ENCODE results near the gene SPATS2L.

SPATS2L gene

DNA sequence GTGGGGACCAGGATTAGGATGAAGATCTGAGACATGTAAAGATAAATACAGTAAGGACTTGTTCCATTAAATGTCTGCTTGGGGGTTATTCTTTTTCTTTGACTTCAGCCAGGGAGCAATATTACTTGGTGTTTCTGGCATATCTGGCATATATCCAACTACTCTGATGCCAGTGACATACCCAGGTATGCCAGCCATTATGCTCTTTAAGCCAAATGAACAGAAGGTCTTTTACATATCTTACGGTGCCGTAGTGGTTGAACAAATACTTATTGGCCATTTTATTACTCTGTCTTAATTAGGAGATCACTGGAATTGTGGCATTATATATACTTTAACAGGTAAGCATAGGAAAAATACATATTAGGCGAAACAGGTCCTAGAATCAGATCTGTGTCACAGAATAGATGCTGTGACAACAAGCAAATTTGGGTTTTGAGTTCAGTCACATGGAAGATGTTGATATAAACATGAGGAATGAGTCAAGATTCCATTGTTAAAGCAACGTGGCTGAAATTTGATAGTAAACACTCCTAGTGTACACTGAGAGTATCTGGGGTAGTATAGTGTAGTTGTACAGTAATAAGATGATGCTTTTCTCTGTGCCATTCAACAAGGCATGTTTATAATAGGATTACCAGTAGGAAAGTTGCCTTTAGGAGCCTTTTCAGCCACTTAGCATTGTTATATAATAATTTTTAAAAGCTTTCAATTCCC, 140.8 kb downstream of the SPATS2L start:
- no peak for DNase-seq (ENCODE audit: low read depth)

DNA sequence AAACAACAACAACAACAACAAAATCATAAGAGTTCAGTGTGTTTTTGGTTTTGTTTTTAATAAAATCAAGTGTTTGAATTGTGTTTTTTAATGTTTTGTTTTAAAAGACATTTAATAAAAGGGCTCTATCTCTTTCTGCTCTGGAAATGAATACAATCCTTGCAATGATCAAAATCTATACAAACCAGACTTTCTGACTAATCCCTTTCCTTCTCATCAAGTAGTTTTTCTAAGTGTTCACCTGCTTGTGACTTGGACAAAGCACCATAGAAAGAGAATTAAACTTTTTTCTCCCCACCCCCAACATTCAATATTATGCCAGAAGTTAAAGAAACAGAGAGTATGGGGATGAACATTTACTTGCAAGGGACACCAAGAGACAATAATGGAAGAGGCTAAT, 142.0 kb downstream of the SPATS2L start:
- DNase-seq (ENCODE audit: low read depth) = no peak

DNA sequence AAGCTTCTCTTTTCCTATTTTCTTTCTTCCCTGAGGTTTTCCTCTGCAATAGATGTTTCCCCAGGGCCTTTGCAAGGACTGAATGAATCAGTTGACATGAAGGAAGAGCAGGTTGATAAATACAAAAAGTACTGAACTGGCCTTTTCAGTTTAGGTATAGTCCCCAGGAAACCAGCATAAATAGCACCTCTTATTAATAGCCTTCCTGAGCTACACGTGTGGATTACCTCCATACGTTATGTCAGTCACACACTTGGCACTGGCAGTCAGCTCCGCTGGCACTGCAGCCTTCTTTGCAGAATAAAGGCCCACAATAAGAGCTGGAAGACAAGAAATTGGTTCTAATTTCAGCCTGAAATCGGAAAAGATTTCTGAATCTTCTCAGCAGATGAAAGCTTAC, 142.7 kb downstream of the SPATS2L start:
- DNase-seq (ENCODE audit: low read depth) = no peak

DNA sequence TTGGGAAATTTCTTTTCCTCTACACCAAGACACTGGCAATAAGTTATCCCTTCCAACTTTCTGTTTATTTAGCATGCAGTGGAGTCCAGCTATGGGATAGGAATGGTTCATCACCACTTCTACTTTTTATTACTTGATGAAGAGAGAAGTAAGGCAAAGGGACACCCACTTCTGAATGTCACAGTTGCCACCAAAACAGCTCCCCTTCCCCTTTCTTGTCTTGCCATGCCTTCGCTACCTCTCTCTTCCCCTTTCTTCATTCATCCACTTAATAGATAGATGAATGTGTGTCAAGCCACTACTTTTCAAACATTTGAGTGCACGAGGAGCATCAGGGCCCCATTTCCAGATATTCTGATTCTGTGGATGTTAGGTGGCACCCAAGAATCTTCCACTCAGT, 143.8 kb downstream of the SPATS2L start:
- no peak for DNase-seq (ENCODE audit: low read depth)

DNA sequence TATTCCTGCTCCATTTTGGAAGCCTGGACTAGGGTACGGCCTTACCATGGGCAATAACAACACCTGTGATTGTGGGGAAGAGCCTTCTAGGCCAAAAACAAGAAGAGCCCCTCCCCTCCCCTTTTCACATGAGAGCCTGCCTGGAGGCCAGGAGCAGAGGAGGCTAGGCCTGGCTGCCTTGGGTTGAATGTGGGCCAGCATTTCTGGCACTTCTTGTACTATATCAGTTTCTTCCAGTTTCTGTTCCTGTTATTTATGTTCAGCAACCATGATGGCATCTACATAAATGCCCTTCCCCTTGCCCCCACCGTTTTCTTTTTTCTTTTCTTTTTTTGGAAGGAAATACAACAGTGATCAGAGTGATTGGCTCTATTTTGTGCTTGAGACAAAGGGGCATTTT, 145.0 kb downstream of the SPATS2L start:
- DNase-seq (ENCODE audit: low read depth) = no peak

DNA sequence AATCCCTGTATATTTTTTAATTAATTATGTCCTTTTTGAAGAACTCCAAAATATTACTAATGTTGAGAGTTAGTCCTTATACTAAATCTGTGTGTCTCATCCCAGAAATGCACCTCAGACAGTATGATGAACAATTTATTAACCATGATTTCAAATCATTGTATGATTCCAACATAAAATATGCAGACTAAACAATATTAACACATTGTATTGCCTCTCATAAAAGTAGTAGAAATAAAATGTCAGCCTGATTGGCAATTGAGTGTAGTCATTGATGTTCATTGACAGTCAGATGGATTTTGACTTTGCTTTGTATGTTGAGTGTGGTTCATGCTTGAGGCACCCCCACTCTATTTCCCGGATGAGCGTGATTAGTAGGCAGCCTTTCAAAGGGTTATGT, 145.9 kb downstream of the SPATS2L start:
- no peak for DNase-seq (ENCODE audit: low read depth)

DNA sequence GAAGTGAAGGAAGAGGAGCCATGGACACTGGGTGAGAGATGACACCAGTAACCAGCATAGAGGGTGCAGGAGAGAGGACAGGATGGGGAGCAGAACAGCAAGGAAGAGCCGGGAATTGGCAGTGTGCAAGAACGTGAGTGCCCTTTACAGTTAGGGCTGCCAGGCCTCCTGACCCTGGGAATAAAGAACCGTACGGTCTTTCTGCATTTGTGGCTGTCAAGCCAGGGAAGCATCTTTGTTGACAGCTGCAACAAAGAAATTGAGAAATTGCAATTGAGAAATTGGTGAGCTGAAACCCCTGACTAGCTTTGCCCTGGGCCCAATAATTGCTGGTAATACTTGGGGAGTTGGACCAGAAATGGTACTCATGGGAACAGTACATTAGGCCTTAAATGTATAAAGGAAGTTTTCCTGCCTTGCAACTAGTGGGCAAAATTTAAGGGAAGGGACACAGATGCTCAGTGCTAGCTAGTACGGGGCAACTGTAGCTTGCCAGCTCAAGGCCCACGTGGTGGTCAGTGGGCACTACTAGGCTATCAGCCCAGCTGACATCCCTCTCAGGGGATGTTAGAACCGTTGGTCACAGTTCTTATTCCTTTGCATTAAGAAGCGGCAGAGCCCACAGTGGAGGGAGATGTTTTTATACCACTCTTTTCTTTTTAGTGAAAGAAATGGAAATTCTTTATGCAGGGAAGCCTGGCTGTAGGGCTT, 146.8 kb downstream of the SPATS2L start:
- no peak for DNase-seq (ENCODE audit: low read depth)

DNA sequence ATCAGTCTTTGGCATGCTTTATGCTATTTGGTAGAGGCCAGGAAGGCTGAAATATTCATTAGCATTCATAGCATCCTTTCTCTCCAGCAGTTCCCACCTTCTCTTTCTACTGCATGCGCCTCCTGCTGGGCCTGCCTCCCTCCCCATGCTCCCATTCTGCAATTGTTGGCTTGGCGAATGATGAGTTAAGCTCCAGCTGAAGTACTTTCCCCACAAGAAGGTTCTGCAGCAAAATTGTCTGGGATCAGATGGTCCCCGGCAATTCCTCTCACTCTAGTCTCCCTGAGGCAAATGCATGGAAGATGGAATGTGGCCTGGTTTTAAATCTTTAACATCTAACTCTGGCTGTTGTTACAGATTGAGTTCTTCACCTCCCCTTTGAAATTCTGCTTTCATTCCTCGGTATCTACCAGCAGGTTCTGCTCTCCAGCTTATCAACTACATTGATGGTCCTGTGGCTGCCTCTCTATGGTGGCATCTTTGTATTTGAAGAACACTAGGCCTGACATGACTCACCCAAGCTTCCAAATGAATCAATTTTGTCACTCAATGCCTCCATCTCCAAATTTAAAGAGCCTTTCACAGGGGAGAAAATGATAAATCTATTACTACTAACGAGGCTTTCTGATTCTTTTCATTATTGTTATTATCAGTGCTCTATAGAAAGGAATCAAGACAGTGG, 147.5 kb downstream of the SPATS2L start:
- DNase-seq (ENCODE audit: low read depth) = no peak

DNA sequence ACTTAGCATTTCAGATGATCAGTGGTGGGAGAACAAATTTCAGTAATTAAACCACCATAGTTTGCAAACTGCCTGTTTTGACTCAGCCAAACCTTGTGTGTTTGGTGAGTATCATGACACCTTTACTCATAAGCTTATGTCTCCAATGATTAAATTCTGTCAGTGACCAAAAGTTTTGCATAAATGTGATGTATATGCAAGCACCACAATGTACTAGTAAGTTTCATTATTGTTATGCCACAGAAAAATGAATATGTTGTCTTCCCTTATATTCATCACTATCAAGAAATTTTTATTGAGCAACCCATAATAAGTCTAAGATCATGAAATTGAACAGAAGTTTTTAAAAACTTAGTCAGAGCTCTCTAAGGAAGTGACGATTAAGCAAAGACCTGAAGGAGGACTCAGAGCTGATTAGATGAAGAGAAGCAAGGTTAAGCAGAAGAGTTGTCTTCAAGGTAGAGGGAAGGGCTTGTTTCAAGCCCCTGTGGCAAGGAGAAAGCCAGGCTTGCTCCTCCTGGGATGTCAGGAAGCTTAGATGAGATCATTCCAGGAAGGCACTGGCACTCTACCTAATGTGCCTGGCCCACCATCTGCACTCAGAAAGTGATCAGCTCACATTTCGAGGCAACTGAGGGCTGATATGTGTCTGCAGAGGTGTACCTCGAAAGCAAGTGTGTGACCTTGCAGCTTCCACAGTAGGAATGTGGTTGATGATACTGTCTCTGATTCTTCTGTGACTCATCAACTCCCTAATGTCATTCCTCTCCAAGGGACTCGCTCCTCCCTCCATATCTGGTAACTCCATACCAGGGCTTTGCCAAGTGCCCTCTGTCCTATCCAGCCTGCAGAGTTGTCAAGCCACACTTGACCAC, 148.7 kb downstream of the SPATS2L start:
- DNase-seq (ENCODE audit: low read depth) = no peak

DNA sequence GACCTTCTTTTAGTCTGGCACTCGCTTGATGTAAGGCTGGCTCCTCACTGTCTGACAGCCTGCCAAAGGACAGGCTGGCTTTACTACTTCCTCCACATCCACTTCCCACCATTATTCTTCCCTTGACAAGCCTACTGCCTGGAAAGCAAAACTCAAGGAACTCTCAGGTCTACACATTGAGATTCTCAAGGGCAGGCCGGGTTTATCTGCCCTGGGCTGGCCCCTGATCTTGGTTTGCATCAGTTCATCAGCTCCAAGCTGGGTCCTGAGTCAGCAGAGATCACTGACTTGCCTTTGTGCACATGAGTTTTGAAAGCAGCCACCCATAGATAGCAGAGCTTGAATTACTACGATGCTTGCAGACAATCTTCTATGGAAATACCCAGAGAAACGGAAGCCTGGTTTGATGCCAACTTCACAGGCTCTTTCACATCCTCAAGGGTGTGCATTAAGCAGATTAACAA, 149.5 kb downstream of the SPATS2L start:
- DNase-seq (ENCODE audit: low read depth) = no peak

DNA sequence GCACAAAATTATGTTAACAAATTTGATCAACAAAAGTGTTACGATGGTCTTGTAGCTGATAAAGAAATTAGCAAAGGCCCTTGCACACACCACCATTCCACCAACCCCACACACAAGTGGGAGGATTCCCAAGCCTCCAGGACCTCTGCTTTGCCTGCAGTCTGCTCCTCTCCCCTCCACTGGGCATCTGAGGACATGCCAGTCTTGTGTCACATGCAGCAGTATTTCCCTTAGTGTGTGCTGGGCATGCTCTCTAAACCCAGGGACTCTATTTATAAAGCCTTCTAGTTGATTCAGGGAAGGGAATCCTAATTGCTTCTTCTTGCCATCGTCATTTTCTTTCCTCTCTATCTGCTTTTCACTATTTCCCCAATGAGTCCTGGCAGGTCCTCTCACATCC, 150.1 kb downstream of the SPATS2L start:
- DNase-seq (ENCODE audit: low read depth) = no peak

DNA sequence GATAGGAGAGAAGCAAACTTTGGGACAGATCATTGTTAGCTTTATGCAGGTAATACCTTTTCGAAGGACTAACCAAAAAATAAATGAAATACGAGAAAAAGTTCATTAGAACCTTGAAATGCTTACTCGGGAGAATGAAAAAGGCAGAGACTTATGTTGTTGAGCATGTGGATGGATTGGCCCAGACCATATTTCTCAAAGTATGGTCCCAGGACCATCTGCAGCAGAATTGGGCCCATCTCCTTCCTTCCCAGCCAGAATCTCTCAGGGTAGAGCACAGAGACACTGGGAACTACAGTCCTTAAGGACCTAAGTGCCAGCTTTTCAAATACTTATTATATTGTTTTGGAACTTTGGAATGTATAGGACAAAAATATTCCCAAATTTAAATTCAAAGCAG, 152.6 kb downstream of the SPATS2L start:
- no peak for DNase-seq (ENCODE audit: low read depth)

DNA sequence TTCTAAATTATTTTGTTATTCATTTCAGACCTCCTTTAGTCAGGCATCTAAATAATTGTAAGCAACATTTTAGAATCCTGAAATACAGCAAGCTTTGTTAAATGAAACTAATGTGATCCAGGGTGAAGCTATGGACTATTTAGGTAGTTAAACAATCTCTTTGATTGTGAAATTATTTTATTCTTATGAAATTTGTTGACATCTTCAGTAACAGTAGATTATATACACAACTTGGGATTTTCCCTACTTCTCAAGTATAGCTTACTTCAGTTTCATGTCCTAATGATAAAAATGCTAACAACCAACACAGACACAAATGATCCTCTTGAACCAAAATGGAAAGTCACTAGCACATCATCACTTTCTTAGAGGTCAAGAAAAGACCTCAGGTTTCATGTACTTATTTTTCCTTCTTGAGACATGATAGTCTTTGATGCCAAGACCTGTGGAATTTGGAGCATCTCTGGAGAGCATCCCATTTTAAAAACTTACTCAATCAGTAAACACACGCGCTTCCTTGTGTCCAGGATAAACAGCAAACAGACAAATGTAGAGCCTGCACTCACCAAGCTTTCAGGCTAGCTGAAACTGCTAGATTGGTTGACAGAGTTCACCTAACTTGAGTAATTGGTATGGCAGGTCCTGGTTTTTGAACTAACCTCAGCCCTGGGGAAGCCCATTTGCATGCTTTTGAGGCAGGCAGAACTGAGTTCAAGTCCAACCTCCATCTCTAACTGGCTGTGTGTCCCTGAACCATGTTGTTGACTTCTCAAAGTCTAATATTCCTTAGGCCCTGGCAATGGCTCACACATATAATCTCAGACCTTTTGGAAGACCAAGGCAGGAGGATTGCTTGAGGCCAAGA, 155.6 kb downstream of the SPATS2L start:
- no peak for DNase-seq (ENCODE audit: low read depth)

DNA sequence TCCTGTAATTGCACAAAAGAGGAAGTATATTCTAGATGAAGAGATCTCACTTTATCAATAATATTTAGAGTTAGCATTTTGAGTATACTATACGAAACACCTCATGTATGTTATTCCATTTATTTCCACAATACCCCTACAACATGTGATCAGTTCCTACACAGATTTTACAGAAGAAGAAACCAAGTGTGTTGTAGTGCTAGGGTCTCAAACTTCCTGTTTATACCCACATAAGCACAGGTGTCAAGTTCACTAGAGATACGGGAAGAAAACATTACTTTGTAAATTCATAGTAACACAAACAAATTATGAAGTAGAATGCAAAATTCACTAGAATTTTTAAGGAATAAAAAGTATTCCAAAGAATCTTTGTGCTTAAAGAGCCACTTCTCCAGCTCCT, 157.0 kb downstream of the SPATS2L start:
- no peak for DNase-seq (ENCODE audit: low read depth)

DNA sequence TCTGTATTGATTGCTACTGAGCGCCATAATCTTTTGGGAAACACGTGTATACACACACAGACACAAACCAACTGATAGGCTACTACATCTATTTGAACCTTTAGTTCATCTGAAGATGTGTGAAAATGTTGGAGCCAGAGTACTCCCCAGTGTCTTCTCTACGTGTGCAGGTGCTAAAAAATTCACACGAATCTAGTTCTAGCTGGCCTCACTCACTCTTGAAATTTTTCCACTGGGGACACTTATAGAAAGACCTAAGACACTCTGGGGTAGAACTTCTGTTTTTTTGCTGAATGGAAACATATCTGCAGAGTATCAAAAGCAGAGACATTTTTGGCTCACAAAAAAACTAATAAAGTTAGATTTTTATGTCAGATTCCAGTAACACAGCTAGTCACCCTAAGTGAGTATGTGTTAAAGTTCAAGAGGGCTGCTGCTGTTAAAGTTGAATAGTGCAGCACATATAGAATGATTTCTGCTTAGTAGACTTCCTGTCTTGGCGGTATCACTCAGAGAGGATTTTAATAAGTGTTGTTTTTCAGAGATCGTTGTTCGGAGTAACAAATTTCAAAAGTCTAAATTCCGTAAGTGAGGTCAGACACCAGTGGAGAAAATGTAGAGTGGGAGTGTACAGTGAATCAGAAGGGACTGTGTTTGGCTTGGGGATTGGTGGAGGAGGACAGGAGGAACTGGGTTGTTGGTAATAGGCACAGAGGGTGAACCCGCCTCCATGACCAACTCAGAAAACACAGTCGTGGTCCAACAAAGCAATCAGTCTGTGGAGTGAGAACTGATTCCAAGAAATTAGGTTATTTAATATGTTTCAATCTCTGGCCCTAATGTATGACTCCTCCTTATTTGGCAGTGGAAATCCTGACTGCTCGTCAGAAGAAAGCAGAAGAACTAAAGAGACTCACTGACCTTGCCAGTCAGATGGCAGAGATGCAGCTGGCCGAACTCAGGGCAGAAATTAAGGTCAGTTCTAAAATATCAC, 160.2 kb downstream of the SPATS2L start:
- DNase-seq (ENCODE audit: low read depth) = peak; percentile 12

DNA sequence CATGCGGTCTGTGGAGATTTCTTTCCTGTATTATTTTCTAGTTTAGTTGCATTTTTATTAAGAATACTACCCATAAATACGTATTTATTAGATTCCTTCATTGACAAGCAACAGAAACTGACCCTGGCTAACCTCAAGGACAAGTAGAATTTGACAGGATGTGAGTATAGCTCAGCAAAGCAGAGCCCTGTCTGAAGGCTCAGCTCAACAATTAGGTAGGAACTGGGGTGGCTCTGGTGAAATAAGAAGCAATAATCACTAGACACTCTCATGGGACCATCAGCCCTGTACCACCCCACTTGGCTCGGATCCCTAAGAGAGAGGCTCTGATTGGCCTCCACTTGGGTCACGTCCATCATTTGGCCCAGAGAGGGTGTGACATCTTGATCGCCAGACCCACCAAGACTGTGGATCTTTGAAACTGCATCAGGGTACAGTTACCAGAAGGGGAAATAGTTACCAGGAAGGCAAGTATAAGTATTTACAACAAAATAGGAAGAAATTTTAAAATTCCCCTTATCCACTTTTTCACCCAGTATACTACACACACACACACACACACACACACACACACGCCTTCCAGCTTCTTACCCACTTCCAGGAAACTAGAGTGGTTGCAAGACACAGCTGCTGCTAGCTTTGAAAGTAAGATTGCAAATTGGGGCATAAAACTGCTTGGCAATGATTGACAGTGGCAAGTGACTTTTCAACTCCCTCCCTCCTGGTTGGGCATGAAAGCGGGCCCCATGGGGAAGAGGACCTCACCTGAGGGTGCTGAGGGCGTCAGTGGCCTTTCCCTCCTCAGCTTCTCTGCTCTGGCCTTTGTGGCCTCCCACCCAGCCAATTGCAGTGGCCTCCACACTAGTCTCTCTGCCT, 161.6 kb downstream of the SPATS2L start:
- no peak for DNase-seq (ENCODE audit: low read depth)

DNA sequence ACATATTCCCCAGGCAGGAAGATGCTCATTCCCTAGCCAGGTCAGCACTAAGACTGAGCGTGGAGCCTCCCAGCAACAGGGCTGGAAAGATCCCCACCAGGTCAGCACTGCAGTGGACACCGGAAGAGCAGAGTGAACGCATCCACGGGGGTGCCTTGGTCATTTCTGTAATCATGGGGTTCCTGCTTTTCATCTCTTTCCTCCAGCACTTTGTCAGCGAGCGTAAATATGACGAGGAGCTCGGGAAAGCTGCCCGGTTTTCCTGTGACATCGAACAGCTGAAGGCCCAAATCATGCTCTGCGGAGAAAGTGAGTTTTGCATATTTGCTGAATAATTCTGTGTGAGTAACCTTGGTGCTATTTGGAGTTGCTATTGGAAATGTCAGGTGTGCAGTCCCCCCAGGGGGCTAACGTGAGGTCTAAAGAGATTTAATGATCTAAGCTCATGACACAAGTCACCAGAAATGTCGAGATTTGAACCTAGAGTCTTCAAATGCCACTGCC, 163.3 kb downstream of the SPATS2L start:
- DNase-seq (ENCODE audit: low read depth) = no peak

DNA sequence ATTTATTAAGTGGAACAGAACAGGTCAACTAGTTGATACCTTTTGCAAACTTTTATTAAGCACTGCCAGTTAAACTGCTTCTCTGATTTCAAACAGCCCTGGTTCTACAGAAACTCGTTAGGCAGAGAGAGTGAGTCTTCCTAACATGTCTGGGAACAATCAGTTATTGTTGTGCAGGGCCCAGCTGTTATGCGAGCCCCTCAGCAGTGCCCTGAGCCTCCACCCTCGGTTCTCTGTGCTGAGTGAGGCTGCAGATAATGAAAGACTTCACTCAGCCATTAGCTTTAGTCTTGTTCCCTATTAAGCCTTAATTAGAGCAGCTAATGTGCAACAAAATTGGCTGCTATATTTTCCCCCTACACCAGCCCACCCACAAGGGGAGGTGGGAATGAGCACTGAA, 163.7 kb downstream of the SPATS2L start:
- no peak for DNase-seq (ENCODE audit: low read depth)

All from activated T-helper 9 cell treated with anti-CD3 and anti-CD28 coated beads, Interleukin-2, amount 50 U/mL, for 16 hours (primary cell).